K562 (cell line): ENCODE results near the gene ATP6V1F. TPM values are rescaled to one million over a fixed set of nuclear protein-coding genes. Genes with fewer than 3 reads are reported as not detected.
A peak's percentile ranks its signal among the peaks of the same experiment; 100 is the strongest.

ENCODE experiments used
- MYC ChIP-seq, 2 experiments: fragments of 250-450 bp in 1 of 2; sonication (Bioruptor Pico) in 1 of 2; IDR thresholded peaks; 2 replicates each; pipeline versions ENCODE4 v1.5.1 to v1.6.1; 2012 to 2021; ENCODE audit warnings: low read depth in 2 of 2, borderline replicate concordance in 1 of 2, improper control_type of control experiment in 1 of 2, low read length in 1 of 2, mild to moderate bottlenecking in 1 of 2, moderate library complexity in 1 of 2
- NFE2L1 ChIP-seq: fragments of 450-650 bp; IDR thresholded peaks from 2 replicates; pipeline ENCODE4 v1.6.1; 2016; ENCODE audit warnings: missing genetic modification characterization, low read depth, mild to moderate bottlenecking, missing compliant biosample characterization, moderate library complexity, borderline replicate concordance
- POLR2G ChIP-seq: fragments of 200-400 bp; formaldehyde crosslinking; IDR thresholded peaks from 2 replicates; pipeline ENCODE4 v1.6.1; 2017; ENCODE audit warnings: low read depth, mild to moderate bottlenecking, antibody characterized with exemption, low read length, moderate library complexity
- POU5F1 ChIP-seq: fragments of 150-350 bp; IDR thresholded peaks from 2 replicates; pipeline ENCODE4 v1.6.1; 2014; ENCODE audit warnings: borderline replicate concordance, low read length, low read depth, mild to moderate bottlenecking; ENCODE audit not compliant: partially characterized antibody
- RBM22 ChIP-seq: fragments of 200-400 bp; formaldehyde crosslinking; IDR thresholded peaks from 2 replicates; pipeline ENCODE4 v1.6.1; 2018; ENCODE audit warnings: low read length, low read depth; ENCODE audit not compliant: poor library complexity, severe bottlenecking
- SMAD4 ChIP-seq: fragments of 250-450 bp; sonication (Bioruptor Pico); conservative IDR thresholded peaks from 2 replicates; pipeline ENCODE4 v1.8.0; 2021; ENCODE audit warnings: inconsistent platforms, mild to moderate bottlenecking, moderate library complexity
- SUPT5H ChIP-seq: fragments of 450-650 bp; IDR thresholded peaks from 2 replicates; pipeline ENCODE4 v1.6.1; 2016
- YY1 ChIP-seq, 3 experiments: IDR thresholded peaks; 2 replicates each; pipeline ENCODE4 v1.6.1; 2011; ENCODE audit warnings: low read length in 2 of 3, mild to moderate bottlenecking in 2 of 3, moderate library complexity in 2 of 3, borderline replicate concordance in 1 of 3, control low read depth in 1 of 3, low read depth in 1 of 3; ENCODE audit not compliant: insufficient read depth in 3 of 3, insufficient replicate concordance in 2 of 3, control insufficient read depth in 1 of 3, insufficient read length in 1 of 3; ENCODE audit errors: extremely low read depth in 1 of 3
- ZNF253 ChIP-seq: fragments of 250-450 bp; sonication (Bioruptor Pico); conservative IDR thresholded peaks from 2 replicates; pipeline ENCODE4 v1.6.1; 2021; ENCODE audit warnings: mild to moderate bottlenecking
- polyA plus RNA-seq, 8 experiments: library from polyadenylated mRNA; depleted of rRNA in 4 of 8; stranded (reverse) in 5 of 8; unstranded in 3 of 8; fragments of >200 nt; fragmentation: Nextera tagmentation in 2 of 8; fragmentation: Illumina TruSeq in 1 of 8; extraction: Ambion mirVana in 2 of 8; extraction: Trizol in 1 of 8; gene quantifications; 2 replicates each; pipeline versions ENCODE4 v1.2.1 to v1.2.3, GENCODE V29; 2011 to 2014; ENCODE audit warnings: inconsistent platforms in 1 of 8, missing spikeins in 1 of 8
- total RNA-seq, 7 experiments: library from RNA; depleted of rRNA in 6 of 7; stranded (reverse); fragments of >200 nt in 6 of 7; fragmentation: Illumina TruSeq in 2 of 7; extraction: Trizol in 2 of 7; gene quantifications; 2 replicates each; pipeline versions ENCODE4 v1.2.1 to v1.2.3, GENCODE V29; 2011 to 2021; ENCODE audit warnings: low replicate concordance in 1 of 7
- TF ChIP-seq, protein P1 (sequence below): fragments of 450-650 bp; IDR thresholded peaks from 2 replicates; pipeline ENCODE4 v1.6.1; 2018; ENCODE audit not compliant: partially characterized antibody
- TF ChIP-seq, protein P2 (sequence below): fragments of 450-650 bp; IDR thresholded peaks from 2 replicates; pipeline ENCODE4 v1.6.1; 2016; ENCODE audit warnings: antibody characterized with exemption
- TF ChIP-seq, protein P3 (sequence below): fragments of 450-650 bp; formaldehyde crosslinking; IDR thresholded peaks from 2 replicates; pipeline ENCODE4 v1.4.0; 2022; ENCODE audit warnings: missing genetic modification characterization
- TF ChIP-seq, protein P4 (sequence below): fragments of 450-650 bp; formaldehyde crosslinking; IDR thresholded peaks from 2 replicates; pipeline ENCODE4 v1.4.0; 2022; ENCODE audit warnings: missing genetic modification characterization
- TF ChIP-seq, protein P5 (sequence below), 2 experiments: IDR thresholded peaks; 2 replicates each; pipeline ENCODE4 v1.6.1; 2011; ENCODE audit warnings: borderline replicate concordance in 1 of 2, control low read depth in 1 of 2, low read depth in 1 of 2, low read length in 1 of 2, mild to moderate bottlenecking in 1 of 2, mixed read lengths in 1 of 2, moderate library complexity in 1 of 2; ENCODE audit not compliant: insufficient read depth in 1 of 2, insufficient read length in 1 of 2, poor library complexity in 1 of 2, severe bottlenecking in 1 of 2; ENCODE audit errors: extremely low read depth in 1 of 2

The ATP6V1F gene
- total and polyA plus RNA-seq, 9 of the 15 experiments (the other 6 are each of a cell fraction or from before 2014, with no cell fraction given): 206 to 1,123 (median 542) TPM

DNA sequence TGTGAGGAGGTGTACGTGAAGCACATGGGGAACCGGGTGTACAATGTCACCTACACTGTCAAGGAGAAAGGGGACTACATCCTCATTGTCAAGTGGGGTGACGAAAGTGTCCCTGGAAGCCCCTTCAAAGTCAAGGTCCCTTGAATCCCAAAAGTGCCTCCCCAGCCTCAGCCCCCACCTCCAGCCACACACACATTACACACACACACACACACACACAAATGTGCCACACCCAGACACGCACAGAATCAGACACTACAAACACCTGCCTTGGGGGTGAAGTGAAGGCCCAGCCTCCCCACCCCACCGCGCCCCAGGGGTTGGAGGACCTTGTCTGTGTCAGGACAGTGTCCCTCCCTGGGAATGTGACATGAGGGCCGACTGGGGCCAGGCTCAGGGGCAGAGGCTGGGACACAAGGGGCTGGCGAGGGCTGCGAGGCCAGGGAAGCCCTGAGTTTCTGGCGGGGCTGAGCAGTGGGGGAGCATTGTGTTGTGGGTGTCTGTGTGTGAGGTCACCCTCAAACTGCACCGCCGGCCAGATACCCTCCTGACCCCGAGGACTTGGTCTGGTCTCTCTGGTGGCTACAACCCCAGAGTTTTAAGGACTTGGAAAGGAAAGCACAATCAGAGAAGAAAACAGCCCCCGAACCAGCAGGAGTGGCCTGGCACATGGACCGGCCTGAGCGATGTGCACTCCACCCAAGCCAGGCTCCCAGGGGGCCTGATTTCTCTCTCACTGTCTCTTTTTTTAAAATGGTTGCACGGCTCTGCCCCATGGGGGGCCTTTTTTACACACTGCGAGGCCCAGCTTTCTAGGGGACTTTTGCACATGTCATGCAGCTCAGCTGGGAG, 4.0 kb upstream of the ATP6V1F start (continued):
- TF ChIP-seq, protein P1, sequence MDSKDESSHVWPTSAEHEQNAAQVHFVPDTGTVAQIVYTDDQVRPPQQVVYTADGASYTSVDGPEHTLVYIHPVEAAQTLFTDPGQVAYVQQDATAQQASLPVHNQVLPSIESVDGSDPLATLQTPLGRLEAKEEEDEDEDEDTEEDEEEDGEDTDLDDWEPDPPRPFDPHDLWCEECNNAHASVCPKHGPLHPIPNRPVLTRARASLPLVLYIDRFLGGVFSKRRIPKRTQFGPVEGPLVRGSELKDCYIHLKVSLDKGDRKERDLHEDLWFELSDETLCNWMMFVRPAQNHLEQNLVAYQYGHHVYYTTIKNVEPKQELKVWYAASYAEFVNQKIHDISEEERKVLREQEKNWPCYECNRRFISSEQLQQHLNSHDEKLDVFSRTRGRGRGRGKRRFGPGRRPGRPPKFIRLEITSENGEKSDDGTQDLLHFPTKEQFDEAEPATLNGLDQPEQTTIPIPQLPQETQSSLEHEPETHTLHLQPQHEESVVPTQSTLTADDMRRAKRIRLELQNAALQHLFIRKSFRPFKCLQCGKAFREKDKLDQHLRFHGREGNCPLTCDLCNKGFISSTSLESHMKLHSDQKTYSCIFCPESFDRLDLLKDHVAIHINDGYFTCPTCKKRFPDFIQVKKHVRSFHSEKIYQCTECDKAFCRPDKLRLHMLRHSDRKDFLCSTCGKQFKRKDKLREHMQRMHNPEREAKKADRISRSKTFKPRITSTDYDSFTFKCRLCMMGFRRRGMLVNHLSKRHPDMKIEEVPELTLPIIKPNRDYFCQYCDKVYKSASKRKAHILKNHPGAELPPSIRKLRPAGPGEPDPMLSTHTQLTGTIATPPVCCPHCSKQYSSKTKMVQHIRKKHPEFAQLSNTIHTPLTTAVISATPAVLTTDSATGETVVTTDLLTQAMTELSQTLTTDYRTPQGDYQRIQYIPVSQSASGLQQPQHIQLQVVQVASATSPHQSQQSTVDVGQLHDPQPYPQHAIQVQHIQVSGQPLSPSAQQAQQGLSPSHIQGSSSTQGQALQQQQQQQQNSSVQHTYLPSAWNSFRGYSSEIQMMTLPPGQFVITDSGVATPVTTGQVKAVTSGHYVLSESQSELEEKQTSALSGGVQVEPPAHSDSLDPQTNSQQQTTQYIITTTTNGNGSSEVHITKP: peak; percentile 18
- TF ChIP-seq NFE2L1 (no peak), SMAD4 (peak; percentile 14; the same call in 1 of the 2 replicates), POLR2G (peak; percentile 72), ZNF253 (CRISPR knock-in tag) (no peak), YY1 (IDR thresholded peaks at IDR 0.05; ENCODE audit: borderline replicate concordance in 1 of 3, control insufficient read depth in 1 of 3, extremely low read depth in 1 of 3, insufficient read depth in 3 of 3, insufficient read length in 1 of 3, insufficient replicate concordance in 2 of 3, low read depth in 1 of 3, low read length in 2 of 3) (peak in 1 of 3 experiments; percentile 24), SUPT5H (peak; percentile 32; the same call in 1 of the 2 replicates), POU5F1 (peak; percentile 8), MYC (IDR thresholded peaks at IDR 0.05; ENCODE audit: low read depth, low read length) (no peak), MYC (CRISPR knock-in tag; IDR thresholded peaks at IDR 0.05; ENCODE audit: borderline replicate concordance, low read depth) (0 out of 2 replicates have a peak, but pooled peaks have one; percentile 27), RBM22 (peak; percentile 80)
- TF ChIP-seq, protein P2, sequence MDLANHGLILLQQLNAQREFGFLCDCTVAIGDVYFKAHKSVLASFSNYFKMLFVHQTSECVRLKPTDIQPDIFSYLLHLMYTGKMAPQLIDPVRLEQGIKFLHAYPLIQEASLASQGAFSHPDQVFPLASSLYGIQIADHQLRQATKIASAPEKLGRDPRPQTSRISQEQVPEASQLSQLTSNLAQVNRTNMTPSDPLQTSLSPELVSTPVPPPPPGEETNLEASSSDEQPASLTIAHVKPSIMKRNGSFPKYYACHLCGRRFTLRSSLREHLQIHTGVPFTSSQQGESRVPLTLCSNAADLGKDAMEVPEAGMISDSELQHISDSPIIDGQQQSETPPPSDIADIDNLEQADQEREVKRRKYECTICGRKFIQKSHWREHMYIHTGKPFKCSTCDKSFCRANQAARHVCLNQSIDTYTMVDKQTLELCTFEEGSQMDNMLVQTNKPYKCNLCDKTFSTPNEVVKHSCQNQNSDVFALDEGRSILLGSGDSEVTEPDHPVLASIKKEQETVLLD: no peak; the same call in 1 of the 2 replicates
- TF ChIP-seq, protein P3, sequence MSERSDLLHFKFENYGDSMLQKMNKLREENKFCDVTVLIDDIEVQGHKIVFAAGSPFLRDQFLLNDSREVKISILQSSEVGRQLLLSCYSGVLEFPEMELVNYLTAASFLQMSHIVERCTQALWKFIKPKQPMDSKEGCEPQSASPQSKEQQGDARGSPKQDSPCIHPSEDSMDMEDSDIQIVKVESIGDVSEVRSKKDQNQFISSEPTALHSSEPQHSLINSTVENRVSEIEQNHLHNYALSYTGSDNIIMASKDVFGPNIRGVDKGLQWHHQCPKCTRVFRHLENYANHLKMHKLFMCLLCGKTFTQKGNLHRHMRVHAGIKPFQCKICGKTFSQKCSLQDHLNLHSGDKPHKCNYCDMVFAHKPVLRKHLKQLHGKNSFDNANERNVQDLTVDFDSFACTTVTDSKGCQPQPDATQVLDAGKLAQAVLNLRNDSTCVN (CRISPR knock-in tag): 0 out of 2 replicates have a peak, but pooled peaks have one; percentile 78
- TF ChIP-seq, protein P4, sequence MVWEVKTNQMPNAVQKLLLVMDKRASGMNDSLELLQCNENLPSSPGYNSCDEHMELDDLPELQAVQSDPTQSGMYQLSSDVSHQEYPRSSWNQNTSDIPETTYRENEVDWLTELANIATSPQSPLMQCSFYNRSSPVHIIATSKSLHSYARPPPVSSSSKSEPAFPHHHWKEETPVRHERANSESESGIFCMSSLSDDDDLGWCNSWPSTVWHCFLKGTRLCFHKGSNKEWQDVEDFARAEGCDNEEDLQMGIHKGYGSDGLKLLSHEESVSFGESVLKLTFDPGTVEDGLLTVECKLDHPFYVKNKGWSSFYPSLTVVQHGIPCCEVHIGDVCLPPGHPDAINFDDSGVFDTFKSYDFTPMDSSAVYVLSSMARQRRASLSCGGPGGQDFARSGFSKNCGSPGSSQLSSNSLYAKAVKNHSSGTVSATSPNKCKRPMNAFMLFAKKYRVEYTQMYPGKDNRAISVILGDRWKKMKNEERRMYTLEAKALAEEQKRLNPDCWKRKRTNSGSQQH (CRISPR knock-in tag): 0 out of 2 replicates have a peak, but pooled peaks have one; percentile 40
- TF ChIP-seq, protein P5, sequence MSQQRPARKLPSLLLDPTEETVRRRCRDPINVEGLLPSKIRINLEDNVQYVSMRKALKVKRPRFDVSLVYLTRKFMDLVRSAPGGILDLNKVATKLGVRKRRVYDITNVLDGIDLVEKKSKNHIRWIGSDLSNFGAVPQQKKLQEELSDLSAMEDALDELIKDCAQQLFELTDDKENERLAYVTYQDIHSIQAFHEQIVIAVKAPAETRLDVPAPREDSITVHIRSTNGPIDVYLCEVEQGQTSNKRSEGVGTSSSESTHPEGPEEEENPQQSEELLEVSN (IDR thresholded peaks at IDR 0.05; ENCODE audit: borderline replicate concordance in 1 of 2, extremely low read depth in 1 of 2, insufficient read depth in 1 of 2, insufficient read length in 1 of 2, low read depth in 1 of 2, low read length in 1 of 2, poor library complexity in 1 of 2, severe bottlenecking in 1 of 2): peak in 1 of 2 experiments; percentile 22
